B cell (primary cell): Measurements from ENCODE around the gene C6orf136. TPM values are rescaled to one million over a fixed set of nuclear protein-coding genes. Genes with fewer than 3 reads are reported as not detected.

Experiments
- ATAC-seq: fragments of 200-7000 bp; cut with Tn5 transposase; one replicate; pipeline ENCODE4 v1.10.0; 2021; ENCODE audit warnings: low read depth, mild to moderate bottlenecking, moderate number of reproducible peaks, moderate library complexity
- CTCF ChIA-PET: fragments of 350-600 bp; sonication (Branson Sonifier 250); formaldehyde crosslinking; loops from one replicate; lab custom pipeline; 2021; ENCODE audit warnings: antibody characterized with exemption, inconsistent platforms; lab: Charles Lee
- POLR2A ChIA-PET: fragments of 350-600 bp; sonication (Branson Sonifier 250); formaldehyde crosslinking; loops from one replicate; lab custom pipeline; 2021; ENCODE audit warnings: antibody characterized with exemption; lab: Charles Lee
- DNase-seq: peaks from one replicate; pipeline ENCODE4 v3.0.0; 2013
- H2AFZ ChIP-seq: 2 replicates; pipeline ENCODE4 v1.6.1; 2012; ENCODE audit warnings: mild to moderate bottlenecking, low read depth, low read length; ENCODE audit not compliant: insufficient read depth, poor library complexity, severe bottlenecking
- H3K27ac ChIP-seq, 2 donors: 1 replicate in 1 of 2; 2 replicates in 1 of 2; pipeline ENCODE4 v1.5.1; 2012 to 2013; ENCODE audit warnings: low read length in 2 of 2, mild to moderate bottlenecking in 2 of 2, moderate library complexity in 1 of 2
- H3K27me3 ChIP-seq, 4 experiments: fragments of 200-600 bp in 1 of 4; sonication (generic) in 1 of 4; replicated peaks in 1 of 4; 1 replicate in 2 of 4; 2 replicates in 2 of 4; pipeline versions ENCODE4 v1.6.1 to v1.7.0; 2013 to 2016; ENCODE audit warnings: low read length in 3 of 4, mild to moderate bottlenecking in 2 of 4, mixed read lengths in 1 of 4, moderate library complexity in 1 of 4; ENCODE audit not compliant: insufficient read depth in 4 of 4, control insufficient read depth in 3 of 4; ENCODE audit errors: control extremely low read depth in 1 of 4
- H3K36me3 ChIP-seq, 2 experiments: replicated peaks in 1 of 2; 1 replicate in 1 of 2; 2 replicates in 1 of 2; pipeline versions ENCODE4 v1.6.1 to v1.7.1; 2013; ENCODE audit warnings: low read length in 1 of 2; ENCODE audit not compliant: insufficient read depth in 2 of 2, control insufficient read depth in 1 of 2; ENCODE audit errors: control extremely low read depth in 1 of 2, extremely low read depth in 1 of 2
- H3K4me1 ChIP-seq, 2 donors: fragments of 200-600 bp in 1 of 2; sonication (generic) in 1 of 2; 1 replicate in 1 of 2; 2 replicates in 1 of 2; pipeline versions ENCODE4 v1.5.1 to v1.6.1; 2013 to 2017; ENCODE audit warnings: low read length in 2 of 2; ENCODE audit not compliant: control insufficient read depth in 2 of 2, insufficient read depth in 2 of 2
- H3K4me2 ChIP-seq: replicated peaks from 2 replicates; pipeline ENCODE3; 2012; ENCODE audit warnings: mild to moderate bottlenecking, low read depth, low read length; ENCODE audit not compliant: poor library complexity, severe bottlenecking
- H3K4me3 ChIP-seq, 5 experiments: fragments of 200-600 bp in 1 of 5; sonication (generic) in 1 of 5; 1 replicate in 3 of 5; 2 replicates in 2 of 5; pipeline versions ENCODE4 v1.5.1 to v1.7.0; 2011 to 2016; ENCODE audit warnings: low read length in 4 of 5, mild to moderate bottlenecking in 4 of 5, low read depth in 2 of 5, control low read depth in 1 of 5, moderate library complexity in 1 of 5; ENCODE audit not compliant: insufficient read depth in 1 of 5; ENCODE audit errors: control extremely low read depth in 1 of 5, extremely low read depth in 1 of 5
- H3K79me2 ChIP-seq: fragments of 200-600 bp; sonication (generic); one replicate; pipeline ENCODE4 v1.6.0; 2016; ENCODE audit warnings: low read length; ENCODE audit not compliant: control insufficient read depth, insufficient read depth
- H3K9ac ChIP-seq: fragments of 200-600 bp; sonication (generic); 2 replicates; pipeline ENCODE4 v1.6.1; 2017; ENCODE audit warnings: mild to moderate bottlenecking, low read length, moderate library complexity
- H3K9me3 ChIP-seq, 3 donors: one replicate each; pipeline versions ENCODE4 v1.6.1 to v1.7.1; 2013; ENCODE audit warnings: low read length in 2 of 3; ENCODE audit not compliant: control insufficient read depth in 2 of 3, insufficient read depth in 1 of 3; ENCODE audit errors: control extremely low read depth in 1 of 3
- H4K20me1 ChIP-seq: 2 replicates; pipeline ENCODE4 v1.6.0; 2012; ENCODE audit warnings: mild to moderate bottlenecking, low read length; ENCODE audit not compliant: insufficient read depth, control insufficient read depth, poor library complexity, severe bottlenecking
- H3K27ac Mint-ChIP-seq: one replicate; pipeline ENCODE4 v1.8.0; 2021; ENCODE audit warnings: mixed read lengths
- H3K27me3 Mint-ChIP-seq: one replicate; pipeline ENCODE4 v1.8.0; 2021; ENCODE audit warnings: mixed read lengths
- H3K4me1 Mint-ChIP-seq: one replicate; pipeline ENCODE4 v1.8.0; 2021; ENCODE audit warnings: mixed read lengths
- H3K4me3 Mint-ChIP-seq: one replicate; pipeline ENCODE4 v1.8.0; 2021; ENCODE audit warnings: mixed read lengths
- H3K9me3 Mint-ChIP-seq: one replicate; pipeline ENCODE4 v1.8.0; 2022; ENCODE audit warnings: mixed read lengths; ENCODE audit not compliant: insufficient read depth
- EZH2 ChIP-seq: IDR thresholded peaks from 2 replicates; pipeline ENCODE4 v1.6.1; 2012; ENCODE audit warnings: borderline replicate concordance, low read depth, mild to moderate bottlenecking, moderate library complexity, low read length; ENCODE audit not compliant: insufficient read depth, poor library complexity, severe bottlenecking
- WGBS: methylation state at CpG from one replicate; pipeline ENCODE4 v1.1.5; 2013; ENCODE audit warnings: missing lambda C conversion rate; ENCODE audit not compliant: insufficient coverage; 5-methylcytosine and 5-hydroxymethylcytosine counted together
- intact Hi-C: fragments of 100-400 bp; cut with micrococcal nuclease; formaldehyde crosslinking; loops from one replicate; pipeline ENCODE4 v1.10.0; 2022
- polyA plus RNA-seq: library from polyadenylated mRNA; depleted of rRNA; stranded (reverse); fragments of >200 nt; gene quantifications from 2 replicates; pipeline ENCODE4 v1.2.3, GENCODE V29; 2012
- total RNA-seq, 2 donors: library from RNA; stranded (reverse); fragments of 120-200 nt in 1 of 2; gene quantifications; 1 replicate in 1 of 2; 2 replicates in 1 of 2; pipeline versions ENCODE4 v1.2.3 to v1.2.4, GENCODE V29; 2013 to 2022
- TF ChIP-seq, protein P1 (sequence below): fragments of 200-600 bp; IDR thresholded peaks from one replicate; pipeline ENCODE4 v1.8.0; 2022; ENCODE audit warnings: antibody characterized with exemption, mild to moderate bottlenecking

C6orf136 gene
- total and polyA plus RNA-seq, 2 donors (not counting 1 experiment from before 2014, with no cell fraction given) = 36.6 to 37.2 TPM

DNA sequence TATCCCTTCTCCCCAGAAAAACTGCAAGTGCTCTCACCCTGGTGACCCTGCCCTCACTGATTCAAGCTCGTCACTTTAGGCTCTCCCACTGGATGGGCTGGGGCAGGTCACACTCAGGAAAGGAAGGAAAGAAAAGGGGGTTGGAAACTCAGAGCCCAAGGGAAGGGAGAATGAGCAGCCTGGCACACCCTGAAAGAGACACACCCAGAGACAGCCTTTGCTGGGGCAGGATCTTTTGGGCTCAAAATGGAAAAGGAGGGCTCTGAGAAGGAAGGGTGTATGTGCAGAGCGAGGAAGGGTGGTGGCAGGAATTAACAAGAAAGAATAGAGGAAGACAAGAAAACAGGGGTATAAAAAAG lies 37.0 kb downstream of the C6orf136 start:
- TF ChIP-seq, protein P1, sequence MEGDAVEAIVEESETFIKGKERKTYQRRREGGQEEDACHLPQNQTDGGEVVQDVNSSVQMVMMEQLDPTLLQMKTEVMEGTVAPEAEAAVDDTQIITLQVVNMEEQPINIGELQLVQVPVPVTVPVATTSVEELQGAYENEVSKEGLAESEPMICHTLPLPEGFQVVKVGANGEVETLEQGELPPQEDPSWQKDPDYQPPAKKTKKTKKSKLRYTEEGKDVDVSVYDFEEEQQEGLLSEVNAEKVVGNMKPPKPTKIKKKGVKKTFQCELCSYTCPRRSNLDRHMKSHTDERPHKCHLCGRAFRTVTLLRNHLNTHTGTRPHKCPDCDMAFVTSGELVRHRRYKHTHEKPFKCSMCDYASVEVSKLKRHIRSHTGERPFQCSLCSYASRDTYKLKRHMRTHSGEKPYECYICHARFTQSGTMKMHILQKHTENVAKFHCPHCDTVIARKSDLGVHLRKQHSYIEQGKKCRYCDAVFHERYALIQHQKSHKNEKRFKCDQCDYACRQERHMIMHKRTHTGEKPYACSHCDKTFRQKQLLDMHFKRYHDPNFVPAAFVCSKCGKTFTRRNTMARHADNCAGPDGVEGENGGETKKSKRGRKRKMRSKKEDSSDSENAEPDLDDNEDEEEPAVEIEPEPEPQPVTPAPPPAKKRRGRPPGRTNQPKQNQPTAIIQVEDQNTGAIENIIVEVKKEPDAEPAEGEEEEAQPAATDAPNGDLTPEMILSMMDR = no peak
- no peak for TF ChIP-seq EZH2
- ATAC-seq (no peak), DNase-seq (no peak)
- H3K4me3 ChIP-seq = peak overlapping the region; percentile 91 to 100 (median 97)
- ChIA-PET CTCF (interaction anchor here (0.9 to 19.8 kb wide), 3 partner anchors 10 to 201 kb away, joined by 3 to 963 read pairs (median 3); partner anchors contain the start of genes MDC1 and TUBB), POLR2A (interaction anchor here (0.6 to 8.7 kb wide), 4 partner anchors 36 to 199 kb away, joined by 4 to 216 read pairs (median 8); partner anchors contain the start of genes MDC1 and TUBB)
- H4K20me1 ChIP-seq = peaks cover 77% of the 10 kb centered on the region
- intact Hi-C loops = no loop called here
- H3K9ac ChIP-seq = peak overlapping the region; percentile 98
- H2AFZ ChIP-seq = no peak overlapping the region
- no peaks in the 10 kb centered on the region for H3K9me3 ChIP-seq
- peaks cover 81% of the 10 kb centered on the region for H3K79me2 ChIP-seq
- 0% methylated on average over 1 of the region's 2 CpGs for WGBS
- H3K27me3 Mint-ChIP-seq = no peaks in the 10 kb centered on the region
- no peaks in the 10 kb centered on the region for H3K9me3 Mint-ChIP-seq
- H3K4me2 ChIP-seq = peak overlapping the region; percentile 100
- H3K4me1 Mint-ChIP-seq = peaks cover 72% of the 10 kb centered on the region
- peak overlapping the region; percentile 99 for H3K27ac Mint-ChIP-seq
- peaks cover 0 to 26% of the 10 kb centered on the region in 2 experiments for H3K36me3 ChIP-seq
- H3K4me3 Mint-ChIP-seq = peak overlapping the region; percentile 97
- H3K27ac ChIP-seq = peak overlapping the region; percentile 53 to 97
- peaks cover 50 to 52% of the 10 kb centered on the region in 2 donors for H3K4me1 ChIP-seq
- H3K27me3 ChIP-seq = no peaks in the 10 kb centered on the region

DNA sequence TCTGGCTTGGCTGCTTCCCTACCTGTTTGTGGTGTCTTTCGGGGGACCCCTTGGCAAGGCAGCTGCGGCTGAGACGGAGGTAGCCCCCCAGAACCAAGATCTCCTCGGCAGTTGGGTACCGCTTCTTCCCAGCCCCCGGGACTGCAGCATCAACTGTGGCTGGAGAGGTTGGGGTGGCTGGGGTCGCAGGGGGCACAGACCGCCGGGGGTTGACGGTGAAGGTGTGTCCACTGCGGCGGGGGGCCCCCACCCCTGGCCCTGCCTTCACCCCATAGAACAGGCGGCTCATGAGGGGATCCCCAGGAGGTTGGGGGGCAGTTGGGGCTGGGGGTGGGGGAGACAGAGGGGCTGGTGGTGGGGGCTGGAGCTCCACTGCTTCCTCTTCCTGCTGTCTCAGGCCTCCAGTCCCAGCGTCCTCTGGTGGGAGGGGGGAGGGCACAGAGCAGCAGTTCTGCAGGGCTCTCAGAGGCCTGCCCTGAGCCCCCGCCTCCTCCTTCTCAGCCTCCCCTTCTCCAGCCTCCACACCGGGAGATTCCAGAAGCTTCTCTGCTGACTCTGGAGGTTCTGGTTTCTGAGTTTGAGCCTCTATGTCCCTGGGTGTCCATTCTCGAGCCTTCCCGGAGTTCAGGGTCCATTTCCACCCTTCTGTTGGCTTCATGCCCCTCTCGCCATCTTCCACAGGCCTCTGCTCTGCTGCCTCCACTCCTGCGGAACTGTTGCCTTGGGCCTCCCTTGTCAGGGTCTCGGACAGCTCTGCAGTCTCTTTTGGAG lies 37.6 kb downstream of the C6orf136 start:
- DNase-seq = peak; percentile 54
- POLR2A ChIA-PET = interaction anchor here (0.5 to 8.7 kb wide), 5 partner anchors 36 to 198 kb away, joined by 4 to 216 read pairs (median 5); partner anchors contain the start of genes MDC1 and TUBB
- H3K4me2 ChIP-seq = peak overlapping the region; percentile 100
- ATAC-seq = no peak
- WGBS = 3% methylated on average over 12 of the region's 21 CpGs
- CTCF ChIA-PET = interaction anchor here (0.9 to 19.8 kb wide), 3 partner anchors 11 to 201 kb away, joined by 3 to 963 read pairs (median 3); partner anchors contain the start of genes MDC1 and TUBB
- H4K20me1 ChIP-seq = peaks cover 71% of the 10 kb centered on the region
- no peak for TF ChIP-seq EZH2
- TF ChIP-seq, protein P1 = no peak
- peaks cover 75% of the 10 kb centered on the region for H3K79me2 ChIP-seq
- H3K27ac Mint-ChIP-seq = peak overlapping the region; percentile 99
- intact Hi-C loops = no loop called here
- peak overlapping the region; percentile 98 for H3K9ac ChIP-seq
- no peaks in the 10 kb centered on the region for H3K9me3 ChIP-seq
- peak overlapping the region; percentile 97 for H3K4me3 Mint-ChIP-seq
- H3K9me3 Mint-ChIP-seq = no peaks in the 10 kb centered on the region
- peaks cover 50 to 52% of the 10 kb centered on the region in 2 donors for H3K4me1 ChIP-seq
- H3K4me1 Mint-ChIP-seq = peaks cover 72% of the 10 kb centered on the region
- no peaks in the 10 kb centered on the region for H3K27me3 ChIP-seq
- H2AFZ ChIP-seq = no peak overlapping the region
- peaks cover 0 to 22% of the 10 kb centered on the region in 2 experiments for H3K36me3 ChIP-seq
- peak overlapping the region; percentile 91 to 100 (median 97) for H3K4me3 ChIP-seq
- peak overlapping the region; percentile 93 to 97 for H3K27ac ChIP-seq
- no peaks in the 10 kb centered on the region for H3K27me3 Mint-ChIP-seq
